ENCODE data around the gene CLDN18.

Gene CLDN18

GRCh38 chr3:138038725-138039462 is 28.9 kb downstream of the CLDN18 start:
- H3K36me3 Mint-ChIP-seq (ENCODE audit: low read depth) = no peaks in the 10 kb centered on the region
- H3K27ac Mint-ChIP-seq = no peak overlapping the region
- peaks cover 33% of the 10 kb centered on the region for H3K27me3 Mint-ChIP-seq

GRCh38 chr3:138042043-138042442 is 32.1 kb downstream of the CLDN18 start:
- H3K36me3 Mint-ChIP-seq (ENCODE audit: low read depth) = no peaks in the 10 kb centered on the region
- no peaks in the 10 kb centered on the region for H3K9me3 Mint-ChIP-seq
- no peak for DNase-seq
- no peak overlapping the region for H3K4me3 Mint-ChIP-seq
- H3K27me3 Mint-ChIP-seq = peaks cover 40% of the 10 kb centered on the region
- H3K27ac Mint-ChIP-seq = no peak overlapping the region
- no peaks in the 10 kb centered on the region for H3K4me1 Mint-ChIP-seq (ENCODE audit: low read depth)

More at GRCh38 chr3:138038725-138039462, 28.9 kb downstream of the CLDN18 start:
- Mint-ChIP-seq H3K9me3 (no peaks in the 10 kb centered on the region), H3K4me3 (no peak overlapping the region), H3K4me1 (ENCODE audit: low read depth) (no peaks in the 10 kb centered on the region)
- DNase-seq = no peak

GRCh38 chr3:138043266-138044029 is 33.5 kb downstream of the CLDN18 start:
- Mint-ChIP-seq H3K9me3 (no peaks in the 10 kb centered on the region), H3K4me3 (no peak overlapping the region), H3K36me3 (ENCODE audit: low read depth) (no peaks in the 10 kb centered on the region), H3K27ac (no peak overlapping the region), H3K27me3 (peaks cover 37% of the 10 kb centered on the region), H3K4me1 (ENCODE audit: low read depth) (no peaks in the 10 kb centered on the region)
- DNase-seq = no peak

- no peaks in the 10 kb centered on the region for H3K9me3 Mint-ChIP-seq
- no peak for DNase-seq
- no peak overlapping the region for H3K4me3 Mint-ChIP-seq
- no peaks in the 10 kb centered on the region for H3K4me1 Mint-ChIP-seq (ENCODE audit: low read depth)
- no peaks in the 10 kb centered on the region for H3K36me3 Mint-ChIP-seq (ENCODE audit: low read depth)
- H3K27me3 Mint-ChIP-seq = peaks cover 34% of the 10 kb centered on the region
- no peak overlapping the region for H3K27ac Mint-ChIP-seq
Measured at GRCh38 chr3:138046085-138046484, 36.1 kb downstream of the CLDN18 start.

- H3K27me3 Mint-ChIP-seq = peaks cover 39% of the 10 kb centered on the region
- no peak overlapping the region for H3K4me3 Mint-ChIP-seq
- no peaks in the 10 kb centered on the region for H3K4me1 Mint-ChIP-seq (ENCODE audit: low read depth)
- no peak for DNase-seq
- no peaks in the 10 kb centered on the region for H3K9me3 Mint-ChIP-seq
- H3K27ac Mint-ChIP-seq = no peak overlapping the region
- H3K36me3 Mint-ChIP-seq (ENCODE audit: low read depth) = no peaks in the 10 kb centered on the region
Measured at GRCh38 chr3:138046955-138047354, 37.0 kb downstream of the CLDN18 start.

- Mint-ChIP-seq H3K4me3 (no peak overlapping the region), H3K4me1 (ENCODE audit: low read depth) (no peaks in the 10 kb centered on the region), H3K9me3 (no peaks in the 10 kb centered on the region), H3K27ac (no peak overlapping the region), H3K27me3 (peaks cover 43% of the 10 kb centered on the region), H3K36me3 (ENCODE audit: low read depth) (no peaks in the 10 kb centered on the region)
- DNase-seq = no peak
Measured at GRCh38 chr3:138047596-138048158, 37.7 kb downstream of the CLDN18 start.

GRCh38 chr3:138049157-138049919 is 39.4 kb downstream of the CLDN18 start:
- Mint-ChIP-seq H3K36me3 (ENCODE audit: low read depth) (no peaks in the 10 kb centered on the region), H3K27me3 (peaks cover 55% of the 10 kb centered on the region), H3K9me3 (no peaks in the 10 kb centered on the region), H3K4me1 (ENCODE audit: low read depth) (no peaks in the 10 kb centered on the region), H3K4me3 (no peak overlapping the region), H3K27ac (no peak overlapping the region)
- DNase-seq = no peak

- no peak overlapping the region for H3K4me3 Mint-ChIP-seq
- no peaks in the 10 kb centered on the region for H3K4me1 Mint-ChIP-seq (ENCODE audit: low read depth)
- no peak for DNase-seq
- no peaks in the 10 kb centered on the region for H3K9me3 Mint-ChIP-seq
- no peaks in the 10 kb centered on the region for H3K36me3 Mint-ChIP-seq (ENCODE audit: low read depth)
- no peak overlapping the region for H3K27ac Mint-ChIP-seq
- peaks cover 45% of the 10 kb centered on the region for H3K27me3 Mint-ChIP-seq
Measured at GRCh38 chr3:138051947-138052802, 42.2 kb downstream of the CLDN18 start.

GRCh38 chr3:138054057-138054456 is 44.1 kb downstream of the CLDN18 start:
- no peaks in the 10 kb centered on the region for H3K36me3 Mint-ChIP-seq (ENCODE audit: low read depth)
- no peaks in the 10 kb centered on the region for H3K4me1 Mint-ChIP-seq (ENCODE audit: low read depth)
- no peak for DNase-seq
- peaks cover 39% of the 10 kb centered on the region for H3K27me3 Mint-ChIP-seq
- H3K9me3 Mint-ChIP-seq = no peaks in the 10 kb centered on the region
- no peak overlapping the region for H3K27ac Mint-ChIP-seq
- H3K4me3 Mint-ChIP-seq = no peak overlapping the region

GRCh38 chr3:138057384-138057783 is 47.4 kb downstream of the CLDN18 start:
- H3K4me1 Mint-ChIP-seq (ENCODE audit: low read depth) = no peaks in the 10 kb centered on the region
- H3K27me3 Mint-ChIP-seq = peaks cover 24% of the 10 kb centered on the region

GRCh38 chr3:138059261-138059660 is 49.3 kb downstream of the CLDN18 start:
- H3K27me3 Mint-ChIP-seq = peaks cover 17% of the 10 kb centered on the region
- no peak overlapping the region for H3K27ac Mint-ChIP-seq
- H3K4me3 Mint-ChIP-seq = no peak overlapping the region
- no peak for DNase-seq
- H3K4me1 Mint-ChIP-seq (ENCODE audit: low read depth) = no peaks in the 10 kb centered on the region
- H3K9me3 Mint-ChIP-seq = no peaks in the 10 kb centered on the region
- no peaks in the 10 kb centered on the region for H3K36me3 Mint-ChIP-seq (ENCODE audit: low read depth)

More at GRCh38 chr3:138057384-138057783, 47.4 kb downstream of the CLDN18 start:
- no peak for DNase-seq
- no peak overlapping the region for H3K4me3 Mint-ChIP-seq
- no peaks in the 10 kb centered on the region for H3K36me3 Mint-ChIP-seq (ENCODE audit: low read depth)
- no peaks in the 10 kb centered on the region for H3K9me3 Mint-ChIP-seq
- no peak overlapping the region for H3K27ac Mint-ChIP-seq

- Mint-ChIP-seq H3K9me3 (no peaks in the 10 kb centered on the region), H3K4me1 (ENCODE audit: low read depth) (peaks cover 4% of the 10 kb centered on the region), H3K27me3 (peaks cover 7% of the 10 kb centered on the region), H3K4me3 (no peak overlapping the region), H3K36me3 (ENCODE audit: low read depth) (no peaks in the 10 kb centered on the region), H3K27ac (no peak overlapping the region)
- DNase-seq = no peak
Measured at GRCh38 chr3:138060792-138061191, 50.8 kb downstream of the CLDN18 start.

- peaks cover 15% of the 10 kb centered on the region for H3K4me1 Mint-ChIP-seq (ENCODE audit: low read depth)
- no peak overlapping the region for H3K4me3 Mint-ChIP-seq
Measured at GRCh38 chr3:138062037-138062436, 52.1 kb downstream of the CLDN18 start.

GRCh38 chr3:138062626-138063025 is 52.7 kb downstream of the CLDN18 start:
- Mint-ChIP-seq H3K27ac (no peak overlapping the region), H3K4me3 (no peak overlapping the region), H3K27me3 (peaks cover 15% of the 10 kb centered on the region), H3K36me3 (ENCODE audit: low read depth) (no peaks in the 10 kb centered on the region), H3K4me1 (ENCODE audit: low read depth) (peaks cover 17% of the 10 kb centered on the region), H3K9me3 (no peaks in the 10 kb centered on the region)
- no peak for DNase-seq

More at GRCh38 chr3:138062037-138062436, 52.1 kb downstream of the CLDN18 start:
- Mint-ChIP-seq H3K36me3 (ENCODE audit: low read depth) (no peaks in the 10 kb centered on the region), H3K9me3 (no peaks in the 10 kb centered on the region), H3K27ac (no peak overlapping the region), H3K27me3 (peaks cover 10% of the 10 kb centered on the region)
- DNase-seq = no peak

Data from activated T-cell treated with anti-CD3 and anti-CD28 coated beads, Interleukin-2, amount 50 U/mL, for 24 hours (primary cell).